GM19240 (cell line): Measurements from ENCODE around the gene ATP9A.
"Not testable (repeated sequence)": the region's sequence is repeated elsewhere in the genome, so short reads cannot be mapped to it uniquely, and the experiment has no call there.

Source experiments
- DNase-seq: peaks from one replicate; pipeline ENCODE4 v3.0.0; 2011; ENCODE audit warnings: low spot score; ENCODE audit not compliant: insufficient read length

The ATP9A gene

DNA sequence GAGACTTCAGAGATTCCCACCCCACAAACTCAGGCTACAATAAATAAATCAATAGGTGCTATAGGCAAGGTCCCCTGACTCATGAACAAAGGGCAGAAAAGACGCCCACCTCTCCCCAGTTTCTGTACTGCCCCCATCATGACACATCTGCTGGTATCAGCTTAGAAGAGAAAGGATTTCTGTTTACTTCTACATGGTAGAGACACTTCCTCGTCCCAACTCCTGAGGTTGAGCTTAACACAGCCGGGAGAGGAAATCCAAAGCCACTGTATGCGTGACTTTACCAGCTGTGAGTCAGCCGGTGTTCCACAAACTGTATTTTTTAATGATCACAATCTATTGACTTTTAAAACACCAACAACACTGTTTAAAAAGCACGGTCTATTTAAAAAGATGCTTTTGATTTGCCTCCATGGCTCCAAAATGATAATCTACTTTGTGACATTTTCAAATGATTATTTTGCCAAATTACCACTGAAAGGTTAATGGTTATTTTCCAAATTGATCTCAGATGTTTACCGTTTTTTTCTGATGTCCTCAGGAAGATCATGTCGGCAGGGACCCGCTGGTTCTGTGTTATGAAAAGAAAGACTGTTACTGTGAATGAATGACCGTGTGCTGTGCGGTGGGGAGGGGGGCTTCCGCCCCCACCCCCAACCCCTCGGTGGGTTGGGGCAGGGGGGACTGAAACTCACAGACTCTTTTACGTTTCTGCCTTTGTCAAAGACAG is 72.5 kb downstream of the ATP9A start:
- no peak for DNase-seq

DNA sequence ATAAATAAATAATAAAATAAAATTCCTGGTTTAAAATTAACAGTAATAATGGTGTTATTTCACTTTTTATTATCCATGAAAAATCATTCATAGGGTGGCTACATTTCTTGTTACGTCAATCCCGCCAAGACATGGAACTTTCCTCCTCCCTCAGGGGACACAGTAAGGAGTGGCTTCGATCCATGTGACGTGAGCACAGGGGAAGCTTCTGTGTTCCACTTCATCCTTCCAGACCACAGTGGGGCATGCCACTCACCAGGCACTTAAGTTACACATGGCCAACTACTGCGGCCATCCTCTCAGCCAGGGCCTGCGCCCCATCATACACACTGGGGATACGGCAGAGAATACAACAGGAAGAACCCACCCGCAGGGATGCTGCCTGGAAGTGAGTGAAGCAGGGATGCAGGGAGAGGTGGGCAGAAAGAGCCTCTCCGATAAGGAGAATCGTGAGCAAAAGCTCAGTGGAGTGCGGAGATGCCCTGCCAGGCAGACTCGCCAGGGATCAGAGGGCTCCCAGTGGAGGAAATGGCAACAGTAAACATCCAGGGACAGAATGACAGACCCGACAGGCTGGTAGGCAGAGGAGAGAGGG is 75.3 kb downstream of the ATP9A start:
- no peak for DNase-seq

GRCh38 chr20:51691703-51692102 is 76.5 kb downstream of the ATP9A start:
- DNase-seq, result no peak

DNA sequence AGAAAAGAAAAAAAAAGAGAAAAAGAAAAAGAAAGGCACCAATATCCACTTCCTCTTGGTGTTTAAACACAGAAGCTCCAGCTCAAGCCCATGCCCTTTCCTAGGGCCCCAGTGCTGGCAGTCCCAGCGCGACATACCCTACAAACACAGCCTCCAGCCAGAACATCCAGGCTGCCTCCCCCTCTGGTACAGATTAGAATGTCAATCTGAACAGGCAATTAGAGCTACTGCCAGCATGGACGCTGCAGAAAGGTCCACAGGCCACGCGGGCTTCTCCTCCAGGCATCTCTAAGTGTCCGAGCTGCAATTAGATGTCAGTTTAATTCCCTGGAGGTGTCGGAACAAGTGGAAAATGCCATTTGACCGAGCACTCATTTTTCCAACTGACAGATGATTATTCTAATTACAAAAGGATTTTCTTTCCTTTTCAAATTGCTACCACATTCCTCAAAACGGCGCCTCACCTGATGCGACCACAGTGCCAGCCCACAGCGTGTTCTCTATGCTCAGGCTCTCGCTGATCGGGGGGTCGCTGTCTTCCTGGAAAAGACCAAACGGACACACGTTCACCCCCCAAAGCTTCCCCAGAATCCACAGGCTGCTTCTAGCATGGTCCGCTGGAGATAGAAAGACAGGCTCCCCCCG is 79.5 kb downstream of the ATP9A start:
- no peak for DNase-seq

DNA sequence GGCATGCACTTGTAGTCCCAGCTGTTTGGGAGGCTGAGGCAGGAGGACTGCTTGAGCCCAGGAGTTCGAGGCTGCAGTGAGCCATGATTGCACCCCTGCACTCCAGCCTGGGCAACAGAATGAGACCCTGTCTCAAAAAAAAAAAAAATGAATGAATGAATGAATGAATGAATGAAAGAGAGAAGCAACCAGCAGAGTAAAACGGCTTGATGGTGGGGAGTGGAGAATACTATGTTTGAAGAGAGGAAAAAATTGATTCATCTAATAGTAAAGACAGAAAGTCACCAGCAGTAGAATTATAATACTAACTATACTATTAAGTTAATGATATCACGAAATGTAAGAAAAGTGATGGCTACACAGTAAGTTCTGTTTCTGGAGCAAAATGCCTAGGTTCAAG is 80.6 kb downstream of the ATP9A start:
- DNase-seq, result no peak

GRCh38 chr20:51687108-51687507 is 81.1 kb downstream of the ATP9A start:
- no peak for DNase-seq

DNA sequence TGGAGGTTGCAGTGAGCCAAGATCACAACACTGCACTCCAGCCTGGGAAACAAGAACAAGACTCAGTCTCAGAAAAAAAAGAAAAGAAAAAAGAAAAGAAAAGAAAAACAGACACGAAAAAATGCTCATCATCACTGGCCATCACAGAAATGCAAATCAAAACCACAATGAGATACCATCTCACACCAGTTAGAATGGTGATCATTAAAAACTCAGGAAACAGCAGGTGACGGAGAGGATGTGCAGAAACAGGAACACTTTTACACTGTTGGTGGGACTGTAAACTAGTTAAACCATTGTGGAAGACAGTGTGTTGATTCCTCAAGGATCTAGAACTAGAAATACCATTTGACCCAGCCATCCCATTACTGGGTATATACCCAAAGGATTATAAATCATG is 82.7 kb downstream of the ATP9A start:
- not testable (repeated sequence) for DNase-seq

DNA sequence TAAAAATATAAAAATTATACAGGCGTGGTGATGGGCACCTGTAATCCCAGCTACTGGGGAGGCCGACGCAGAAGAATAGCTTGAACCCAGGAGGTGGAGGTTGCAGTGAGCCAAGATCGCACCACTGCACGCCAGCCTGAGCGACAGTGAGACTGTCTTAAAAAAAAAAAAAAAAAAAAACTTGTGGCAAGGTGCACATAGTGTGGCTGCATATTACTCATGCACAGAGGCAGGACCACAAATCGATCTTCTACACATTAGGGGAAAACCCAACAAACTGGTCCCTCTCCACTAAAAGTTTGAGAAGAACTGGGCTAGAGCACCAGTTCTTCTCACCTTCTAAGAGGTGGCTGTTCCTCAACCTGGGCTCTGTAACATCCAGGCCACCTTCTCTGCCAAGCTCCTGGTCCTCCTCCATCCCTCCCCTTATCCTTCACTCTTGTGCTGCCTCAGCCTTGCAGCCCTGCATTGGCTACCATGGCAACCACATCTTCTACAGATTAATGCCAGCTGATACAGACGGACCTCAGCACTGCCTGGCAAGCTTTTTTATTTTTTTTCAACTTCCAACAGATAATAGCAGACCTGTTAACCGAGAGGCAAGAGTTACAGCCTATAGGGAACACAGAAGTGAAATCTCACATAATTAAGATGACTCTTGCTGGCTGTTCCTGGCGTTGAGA is 88.0 kb downstream of the ATP9A start:
- DNase-seq, result no peak

DNA sequence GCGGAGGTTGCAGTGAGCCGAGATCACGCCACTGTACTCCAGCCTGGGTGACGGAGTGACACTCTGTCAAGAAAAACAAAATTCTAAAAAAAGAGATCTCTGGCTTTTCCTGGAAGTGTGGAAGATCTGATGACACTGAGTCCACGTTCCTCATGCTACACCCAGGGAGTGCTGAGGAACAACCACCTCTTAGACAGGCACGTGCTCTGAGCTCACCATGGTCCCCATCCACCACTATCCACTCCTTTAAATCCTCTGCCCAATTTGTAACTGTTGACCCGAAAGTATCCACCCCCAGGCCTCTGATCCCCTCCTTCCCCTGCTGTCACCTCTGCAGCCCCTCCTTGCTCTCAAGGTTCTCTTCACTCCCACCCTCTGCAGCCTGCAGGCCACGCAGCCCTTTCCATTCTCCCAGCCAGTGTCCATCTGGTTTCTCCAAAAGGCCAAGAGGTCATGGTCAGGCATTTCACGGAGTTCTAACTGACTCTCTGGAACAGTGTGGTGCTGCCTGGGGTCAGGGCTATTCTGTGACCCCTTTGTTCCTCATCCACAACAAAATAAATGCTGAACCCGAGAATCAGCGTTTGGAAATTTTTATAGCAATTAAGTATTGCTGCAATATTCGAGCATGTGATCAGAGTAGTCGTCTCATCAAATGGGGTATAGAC is 88.8 kb downstream of the ATP9A start:
- DNase-seq, result no peak

DNA sequence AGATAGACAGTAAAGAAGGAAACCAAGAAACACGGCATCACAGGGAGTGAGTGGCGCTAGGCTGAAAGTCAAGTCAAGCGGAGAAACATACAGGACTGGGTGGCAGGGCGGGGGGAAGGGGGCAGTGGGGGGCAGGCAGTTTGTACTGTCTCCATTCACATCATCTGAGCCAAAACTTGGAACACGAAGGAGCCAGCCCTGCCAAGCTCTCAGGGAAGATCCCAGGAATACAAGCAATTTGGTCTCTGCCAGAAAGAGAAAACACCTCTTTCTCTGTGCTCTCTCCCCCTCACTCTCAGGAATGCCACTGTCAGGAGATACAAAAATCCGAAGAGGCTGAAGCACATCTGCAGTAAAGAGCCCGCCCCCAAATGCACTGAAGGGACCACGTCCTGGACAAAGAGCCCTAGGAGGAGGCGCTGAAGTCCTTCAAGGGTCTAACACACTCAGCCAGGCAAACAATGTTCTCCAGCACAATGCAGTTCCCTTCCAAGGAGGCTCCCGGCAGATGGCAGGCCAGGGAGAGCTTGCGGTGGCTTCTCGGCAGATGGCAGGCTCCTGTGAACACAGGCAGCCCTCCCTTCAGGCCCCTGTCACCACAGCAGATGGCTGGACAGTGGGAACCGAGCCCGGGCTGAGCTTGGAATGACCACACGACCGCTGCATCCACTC is 90.0 kb downstream of the ATP9A start:
- no peak for DNase-seq

- no peak for DNase-seq
Measured at GRCh38 chr20:51668947-51669346, 99.2 kb downstream of the ATP9A start.

DNA sequence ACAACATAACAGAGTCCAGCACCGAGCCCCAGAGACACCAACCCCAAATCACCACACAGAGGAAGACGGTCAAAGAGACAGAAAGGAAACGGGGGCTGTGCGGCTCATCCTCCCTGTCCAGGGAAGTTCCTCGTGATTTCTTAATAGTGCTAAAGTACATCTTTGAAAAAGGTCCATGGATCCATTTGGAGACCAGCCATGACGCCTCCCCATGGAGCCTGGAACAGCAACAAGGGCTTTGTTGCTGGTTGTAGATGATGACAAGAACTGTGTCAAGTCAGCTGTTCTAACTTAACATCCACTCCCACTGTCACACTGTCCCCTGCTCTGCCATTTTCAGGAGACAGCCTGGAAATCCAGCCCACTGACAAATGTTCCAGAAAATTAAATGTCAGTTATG is 99.7 kb downstream of the ATP9A start:
- DNase-seq, result no peak

GRCh38 chr20:51667491-51667890 is 100.7 kb downstream of the ATP9A start:
- no peak for DNase-seq

- no peak for DNase-seq
Measured at GRCh38 chr20:51667002-51667408, 101.2 kb downstream of the ATP9A start.

DNA sequence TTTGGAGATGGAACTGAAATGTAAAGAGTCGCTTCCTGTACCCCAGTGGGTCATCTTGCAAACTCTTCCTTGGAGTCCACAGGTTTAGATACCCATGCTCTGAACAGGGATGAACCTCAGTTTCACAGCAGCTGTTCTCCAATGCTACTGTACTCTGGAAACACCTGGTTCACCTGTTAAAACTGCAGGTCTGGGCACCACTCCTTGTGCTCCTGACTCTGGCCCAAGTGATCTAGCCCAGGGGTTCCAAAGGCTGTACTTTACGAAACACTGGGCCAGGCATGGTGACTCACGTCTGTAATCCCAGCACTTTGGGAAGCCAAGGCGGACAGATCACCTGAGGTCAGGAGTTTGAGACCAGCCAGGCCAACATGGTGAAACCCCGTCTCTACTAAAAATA is 102.1 kb downstream of the ATP9A start:
- no peak for DNase-seq

DNA sequence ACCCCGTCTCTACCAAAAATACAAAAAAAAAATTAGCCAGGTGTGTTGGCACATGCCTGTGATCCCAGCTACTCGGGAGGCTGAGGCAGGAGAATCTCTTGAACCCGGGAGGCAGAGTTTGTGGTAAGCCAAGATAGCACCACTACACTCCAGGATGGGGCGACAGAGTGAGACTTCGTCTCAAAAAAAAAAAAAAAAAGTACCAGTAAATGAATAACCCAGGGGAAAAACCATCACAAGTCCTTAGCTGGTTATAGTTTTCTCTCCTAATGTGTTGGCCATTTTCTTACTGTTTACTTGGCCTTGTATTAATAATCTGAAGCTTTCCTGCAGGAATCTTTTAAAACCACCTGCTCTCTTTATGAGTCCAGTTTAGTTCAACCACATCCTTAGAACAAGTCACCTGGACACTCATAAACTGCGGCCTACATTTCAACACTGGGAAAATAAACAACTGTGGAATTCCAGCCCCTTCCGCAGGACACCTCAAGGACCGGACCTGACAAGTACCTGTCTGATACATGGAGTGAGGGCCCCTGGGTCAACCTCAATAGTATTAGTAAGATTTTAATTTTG is 102.6 kb downstream of the ATP9A start:
- no peak for DNase-seq

GRCh38 chr20:51661609-51662178 is 106.5 kb downstream of the ATP9A start:
- DNase-seq, result no peak

DNA sequence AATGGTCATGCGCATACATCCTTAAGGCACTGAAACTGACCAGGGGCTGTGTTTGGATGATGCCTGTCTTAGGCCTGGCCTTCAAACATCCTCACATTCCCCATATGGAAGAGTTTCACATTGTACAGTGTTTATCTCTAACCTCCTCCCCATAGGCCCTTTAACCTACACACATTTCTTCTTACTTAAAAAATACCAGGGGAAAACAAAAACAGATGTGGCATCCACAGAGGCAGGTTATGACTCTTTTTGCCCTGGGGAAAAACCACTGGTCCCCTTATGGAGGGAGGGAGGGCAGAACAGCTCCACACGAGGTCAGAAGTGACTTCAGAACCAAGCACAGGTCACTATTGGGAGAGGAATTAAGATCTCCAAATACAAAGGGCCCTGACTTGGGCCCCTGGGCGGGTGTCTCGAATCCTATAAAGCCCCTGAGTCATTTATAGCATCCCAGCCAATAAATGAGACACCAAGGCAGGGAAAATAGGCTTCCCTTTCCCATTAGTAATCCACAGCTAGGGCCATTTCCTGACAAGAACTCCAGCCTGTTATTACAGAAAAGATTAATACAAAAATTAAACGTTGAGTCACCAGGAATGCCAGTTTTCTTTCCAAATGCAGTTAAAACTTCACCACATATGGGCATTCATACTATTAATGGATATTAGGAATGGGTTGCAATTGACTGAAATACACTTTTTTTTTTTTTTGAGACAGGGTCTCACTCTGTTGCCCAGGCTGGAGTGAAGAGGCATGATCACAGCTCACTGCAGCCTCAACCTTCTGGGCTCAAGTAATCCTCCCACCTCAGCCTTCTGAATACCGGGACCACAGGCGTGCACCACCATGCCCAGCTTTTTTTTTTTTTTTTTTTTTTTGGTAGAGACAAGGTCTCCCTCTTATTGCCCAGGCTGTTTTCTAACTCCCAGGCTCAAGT is 107.2 kb downstream of the ATP9A start:
- no peak for DNase-seq

DNA sequence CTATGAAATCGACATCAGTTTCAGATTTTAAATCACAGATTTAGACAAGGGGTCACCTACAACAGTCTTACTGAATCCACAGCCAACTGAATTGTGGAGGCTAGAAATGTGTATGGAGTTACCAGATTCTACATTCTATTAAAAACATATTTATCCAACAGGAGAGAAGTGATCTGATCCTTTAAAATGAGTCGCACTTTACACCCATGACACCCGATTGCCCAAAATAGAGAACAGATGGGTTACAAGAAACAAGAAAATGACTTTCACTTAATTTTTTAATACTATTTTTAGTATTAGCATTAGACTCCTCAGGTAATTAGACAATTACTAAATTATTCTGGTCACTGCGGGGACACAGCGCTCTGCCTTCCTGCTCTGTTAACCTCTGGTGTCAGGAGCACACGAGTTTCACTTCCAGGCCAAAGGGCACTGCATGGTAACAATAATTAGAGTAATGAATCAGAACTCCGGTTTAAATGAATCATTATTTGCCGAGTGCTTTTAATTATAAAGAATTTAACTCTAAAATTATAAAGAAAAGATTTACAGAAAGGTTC is 108.6 kb downstream of the ATP9A start:
- no peak for DNase-seq
